Stimulated activated CD8-positive, alpha-beta memory T cell treated with anti-CD3 and anti-CD28 coated beads, Interleukin-12 subunit alpha, Interleukin-12 subunit beta, amount 100 ng/mL, for 24 hours (primary cell): ENCODE measurements around the gene RFPL3.
"Not testable (repeated sequence)": the region's sequence is repeated elsewhere in the genome, so short reads cannot be mapped to it uniquely, and the experiment has no call there.

Experiments used
- DNase-seq: peaks from one replicate; pipeline ENCODE4 v3.0.0-alpha.2; 2020; ENCODE audit errors: extremely low read depth

The RFPL3 gene

GRCh38 chr22:32331236-32331917, 26.3 kb upstream of the RFPL3 start:
- DNase-seq: no peak

DNA sequence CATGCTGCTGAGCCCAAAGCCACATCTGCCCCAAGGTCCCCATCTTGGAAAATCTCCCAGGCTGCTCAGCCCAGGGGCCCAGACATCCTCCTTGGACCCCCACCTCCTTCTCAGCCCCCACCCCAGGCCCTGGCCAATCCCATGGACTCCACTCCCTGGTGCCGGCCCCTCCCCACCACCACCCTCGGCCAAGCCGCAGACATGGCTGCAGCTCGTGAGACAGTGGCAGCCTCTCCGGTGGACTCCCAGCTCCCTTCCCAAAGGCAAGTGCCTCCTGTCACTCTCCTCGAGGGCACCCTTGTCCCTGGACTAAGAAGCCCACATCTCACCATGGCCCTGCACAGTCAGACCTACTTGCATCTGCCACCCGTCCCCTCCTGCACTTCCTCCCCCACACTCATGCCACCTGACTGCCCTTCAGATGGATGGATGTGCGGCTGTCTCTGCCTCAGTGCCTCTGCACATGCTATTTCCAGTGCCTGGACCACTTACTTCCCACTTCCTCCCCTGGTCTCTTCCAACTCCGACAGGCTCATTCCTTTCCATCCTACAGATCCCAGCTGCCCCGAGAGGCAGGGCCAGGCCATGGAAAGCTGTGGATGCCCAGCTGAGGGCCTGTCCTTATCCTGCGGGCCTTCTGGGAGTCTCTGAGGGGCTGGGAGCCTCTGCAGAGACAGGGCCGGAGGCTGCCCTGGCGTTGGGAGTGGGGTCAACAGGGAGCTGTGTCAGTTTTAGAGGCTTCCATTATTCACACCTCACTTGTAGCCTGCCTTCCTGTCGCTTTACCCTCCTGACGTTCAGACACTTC, 25.5 kb upstream of the RFPL3 start:
- DNase-seq: no peak

- no peak for DNase-seq
Observed at GRCh38 chr22:32333141-32333768, 24.4 kb upstream of the RFPL3 start.

- DNase-seq: no peak
Observed at GRCh38 chr22:32333769-32334659, 23.7 kb upstream of the RFPL3 start.

DNA sequence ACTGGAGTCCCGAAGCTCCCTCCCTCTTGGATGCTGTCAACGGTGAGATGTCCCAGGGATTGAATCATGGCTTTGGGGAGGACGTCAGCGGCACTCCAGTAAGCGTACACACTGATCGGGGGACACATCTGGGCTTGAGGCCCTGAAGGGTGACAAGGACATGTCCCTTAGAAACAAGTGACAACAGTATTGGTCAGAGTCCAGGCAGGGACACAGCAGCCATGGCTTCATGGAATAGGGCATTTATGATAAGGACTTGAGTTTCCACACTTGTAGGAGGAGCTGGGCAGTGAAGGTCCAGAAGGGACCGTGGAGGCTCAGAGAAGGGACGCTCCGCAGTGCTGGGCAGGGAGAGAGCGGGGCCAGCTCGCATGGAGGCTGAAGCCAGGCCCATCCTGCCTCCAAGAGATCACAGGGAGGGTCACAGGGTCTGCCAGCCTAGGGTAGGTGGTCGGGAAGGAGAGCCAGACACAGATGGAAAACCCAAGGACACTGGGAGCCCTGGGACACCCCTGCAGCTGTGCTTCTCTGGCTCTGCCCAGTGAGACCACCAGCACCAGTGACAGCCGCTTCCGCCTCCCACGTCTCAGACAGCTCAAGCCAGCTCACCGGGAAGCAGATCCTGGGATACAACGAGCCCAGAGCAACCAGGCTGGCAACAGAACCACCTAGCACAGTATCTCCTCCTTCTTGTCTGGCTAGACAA, 22.9 kb upstream of the RFPL3 start:
- DNase-seq: no peak

GRCh38 chr22:32335471-32335870, 22.2 kb upstream of the RFPL3 start:
- no peak for DNase-seq

DNA sequence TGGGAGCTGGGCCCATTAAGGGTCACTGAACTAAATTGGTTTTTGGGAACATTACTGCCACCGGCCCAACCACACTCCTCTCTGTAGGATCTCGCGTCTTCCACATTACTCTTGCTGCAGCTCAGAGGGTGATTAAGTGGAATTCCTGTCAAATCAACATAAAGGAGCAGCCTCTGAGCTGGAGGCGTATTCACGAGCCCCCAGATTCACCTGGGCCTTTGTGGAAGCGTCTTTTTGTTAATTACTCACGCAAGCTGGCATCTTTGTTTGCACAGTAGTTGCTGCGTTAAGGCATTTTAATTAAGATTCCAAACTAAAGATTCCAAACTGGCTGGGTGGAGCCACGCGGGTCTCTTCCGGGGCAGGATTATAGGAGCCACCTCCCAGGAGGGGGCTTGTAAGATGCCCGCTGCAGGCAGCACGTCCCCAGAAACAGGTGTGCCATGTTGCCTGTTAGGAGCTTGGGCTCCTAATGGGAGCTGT, 21.5 kb upstream of the RFPL3 start:
- no peak for DNase-seq

DNA sequence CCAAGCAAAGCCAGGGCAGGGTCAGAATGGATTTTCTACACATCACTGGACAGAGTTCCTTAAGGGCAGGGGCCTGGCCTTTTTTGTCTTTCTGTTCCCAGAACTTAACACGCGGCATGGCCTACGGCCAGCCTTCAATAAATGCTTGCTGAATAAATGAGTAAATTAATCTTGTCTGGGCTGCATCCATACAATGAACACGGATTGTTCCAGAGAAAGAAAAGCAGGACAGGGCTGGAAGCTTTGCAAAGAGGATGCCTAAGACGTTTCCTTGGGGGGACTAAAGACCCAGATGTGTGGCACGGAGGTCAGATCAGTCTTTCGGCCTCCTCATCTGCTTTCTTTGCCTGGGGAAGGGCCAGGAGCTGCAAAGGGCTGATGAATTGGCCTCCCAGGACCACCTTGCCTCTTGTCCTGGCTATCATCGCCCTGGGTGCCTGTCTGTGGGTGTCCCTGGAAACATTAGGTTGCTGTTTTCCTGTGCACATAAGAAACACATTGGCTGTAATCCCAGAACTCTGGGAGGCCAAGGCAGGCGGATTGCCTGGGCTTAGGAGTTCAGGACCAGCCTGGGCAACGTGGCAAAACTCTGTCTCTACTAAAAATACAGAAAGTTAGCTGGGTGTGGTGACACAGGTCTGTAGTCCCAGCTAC, 20.8 kb upstream of the RFPL3 start:
- DNase-seq: no peak

GRCh38 chr22:32337425-32337824, 20.2 kb upstream of the RFPL3 start:
- not testable (repeated sequence) for DNase-seq

GRCh38 chr22:32338757-32339156, 18.9 kb upstream of the RFPL3 start:
- DNase-seq: no peak

GRCh38 chr22:32339190-32340012, 18.3 kb upstream of the RFPL3 start:
- no peak for DNase-seq

- no peak for DNase-seq
Observed at GRCh38 chr22:32340411-32340810, 17.3 kb upstream of the RFPL3 start.

- DNase-seq: no peak
Observed at GRCh38 chr22:32341122-32341740, 16.4 kb upstream of the RFPL3 start.

- no peak for DNase-seq
Observed at GRCh38 chr22:32342977-32343376, 14.7 kb upstream of the RFPL3 start.

- no peak for DNase-seq
Observed at GRCh38 chr22:32343941-32344340, 13.7 kb upstream of the RFPL3 start.

GRCh38 chr22:32348031-32348611, 9.5 kb upstream of the RFPL3 start:
- no peak for DNase-seq

DNA sequence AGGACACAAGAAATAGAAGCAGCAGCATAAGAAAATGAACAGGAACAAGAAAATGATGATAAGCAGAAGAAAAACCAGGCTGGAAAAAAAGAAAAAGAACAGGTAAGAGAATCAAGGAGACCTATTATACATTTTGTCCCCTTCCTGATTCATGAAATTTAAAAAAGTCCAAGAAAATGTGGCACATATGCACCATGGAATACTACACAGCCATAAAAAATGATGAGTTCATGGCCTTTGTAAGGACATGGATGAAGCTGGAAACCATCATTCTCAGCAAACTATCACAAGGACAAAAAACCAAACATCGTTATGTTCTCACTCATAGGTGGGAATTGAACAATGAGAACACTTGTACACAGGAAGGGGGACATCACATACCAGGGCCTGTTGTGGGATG, 5.8 kb upstream of the RFPL3 start:
- DNase-seq: not testable (repeated sequence)

GRCh38 chr22:32352681-32353080, 5.0 kb upstream of the RFPL3 start:
- no peak for DNase-seq

- DNase-seq: no peak
Observed at GRCh38 chr22:32353292-32353691, 4.4 kb upstream of the RFPL3 start.
